ENCODE data around the gene MARCHF11.

DNA sequence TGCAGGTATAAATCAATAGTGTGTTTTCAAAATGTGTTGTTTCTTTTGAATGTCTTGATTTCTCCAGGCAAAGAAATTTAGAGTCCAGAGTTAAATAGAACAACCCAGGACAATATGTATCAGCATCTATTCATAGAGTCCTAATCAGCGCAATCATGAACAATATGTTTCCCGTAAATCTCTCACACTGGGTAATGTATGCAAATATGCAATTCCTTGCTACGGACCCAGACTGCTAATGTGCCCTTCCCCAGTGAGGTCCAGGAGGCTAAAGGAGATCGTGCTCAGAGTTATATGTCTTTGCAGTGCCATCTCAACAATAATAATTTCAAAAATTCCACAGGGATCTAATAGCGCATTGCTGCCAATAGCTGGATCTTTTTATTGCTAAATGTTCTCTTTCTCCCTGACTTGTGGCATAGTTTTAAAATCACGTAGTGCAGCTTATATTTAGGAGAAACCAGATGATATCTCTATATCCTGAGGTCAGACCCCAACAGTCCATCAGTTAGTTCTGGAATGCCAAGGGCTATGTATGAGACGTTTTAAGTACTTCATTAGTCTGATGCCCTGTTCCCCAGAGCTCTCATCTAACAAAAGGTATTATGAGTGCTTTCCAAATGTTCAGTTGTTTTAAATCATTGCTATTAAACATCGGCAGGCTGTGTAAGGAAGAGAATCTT lies 145.1 kb downstream of the MARCHF11 start:
- TF ChIP-seq, protein P1, sequence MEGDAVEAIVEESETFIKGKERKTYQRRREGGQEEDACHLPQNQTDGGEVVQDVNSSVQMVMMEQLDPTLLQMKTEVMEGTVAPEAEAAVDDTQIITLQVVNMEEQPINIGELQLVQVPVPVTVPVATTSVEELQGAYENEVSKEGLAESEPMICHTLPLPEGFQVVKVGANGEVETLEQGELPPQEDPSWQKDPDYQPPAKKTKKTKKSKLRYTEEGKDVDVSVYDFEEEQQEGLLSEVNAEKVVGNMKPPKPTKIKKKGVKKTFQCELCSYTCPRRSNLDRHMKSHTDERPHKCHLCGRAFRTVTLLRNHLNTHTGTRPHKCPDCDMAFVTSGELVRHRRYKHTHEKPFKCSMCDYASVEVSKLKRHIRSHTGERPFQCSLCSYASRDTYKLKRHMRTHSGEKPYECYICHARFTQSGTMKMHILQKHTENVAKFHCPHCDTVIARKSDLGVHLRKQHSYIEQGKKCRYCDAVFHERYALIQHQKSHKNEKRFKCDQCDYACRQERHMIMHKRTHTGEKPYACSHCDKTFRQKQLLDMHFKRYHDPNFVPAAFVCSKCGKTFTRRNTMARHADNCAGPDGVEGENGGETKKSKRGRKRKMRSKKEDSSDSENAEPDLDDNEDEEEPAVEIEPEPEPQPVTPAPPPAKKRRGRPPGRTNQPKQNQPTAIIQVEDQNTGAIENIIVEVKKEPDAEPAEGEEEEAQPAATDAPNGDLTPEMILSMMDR (IDR thresholded peaks at IDR 0.05; ENCODE audit: insufficient read depth, low read depth, low read length): no peak
- TF ChIP-seq EZH2 (IDR thresholded peaks at IDR 0.05; ENCODE audit: insufficient read depth, low read length): no peak

Data from astrocyte (in vitro differentiated cells and primary cell).